Urothelium cell line (cell line): Measurements from ENCODE around the gene CSF3R.
A peak's percentile ranks its signal among the peaks of the same experiment; 100 is the strongest.
"Not testable (repeated sequence)": the region's sequence is repeated elsewhere in the genome, so short reads cannot be mapped to it uniquely, and the experiment has no call there.

Experiments used
- DNase-seq: peaks from one replicate; pipeline ENCODE4 v3.0.0; 2011; ENCODE audit warnings: low spot score, mixed read lengths
- FAIRE-seq: peaks from 2 replicates; lab custom pipeline; 2011; peaks lifted over from hg19 to GRCh38; lab: Jason Lieb, UNC

Gene CSF3R

DNA sequence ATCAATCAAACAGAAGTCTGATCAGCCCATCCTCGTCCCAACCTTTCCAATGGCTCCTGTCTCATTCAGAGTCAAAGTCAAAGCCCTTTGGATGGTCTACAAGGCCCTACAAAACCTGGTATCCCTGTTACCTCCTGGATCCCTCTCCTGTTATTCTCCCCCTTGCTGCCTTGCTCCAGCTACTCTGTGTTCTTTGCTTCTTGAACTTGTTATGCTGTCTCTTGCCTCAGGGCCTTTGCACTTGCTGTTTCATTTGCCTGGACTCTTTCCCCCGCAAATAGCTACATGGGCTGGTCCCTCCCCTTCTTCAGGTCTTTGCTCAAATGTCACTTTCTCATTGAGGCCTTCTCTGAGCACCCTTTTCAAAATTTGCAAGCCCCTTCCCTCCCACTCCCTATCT is 1.4 kb upstream of the CSF3R start:
- no peak for FAIRE-seq
- DNase-seq: no peak

DNA sequence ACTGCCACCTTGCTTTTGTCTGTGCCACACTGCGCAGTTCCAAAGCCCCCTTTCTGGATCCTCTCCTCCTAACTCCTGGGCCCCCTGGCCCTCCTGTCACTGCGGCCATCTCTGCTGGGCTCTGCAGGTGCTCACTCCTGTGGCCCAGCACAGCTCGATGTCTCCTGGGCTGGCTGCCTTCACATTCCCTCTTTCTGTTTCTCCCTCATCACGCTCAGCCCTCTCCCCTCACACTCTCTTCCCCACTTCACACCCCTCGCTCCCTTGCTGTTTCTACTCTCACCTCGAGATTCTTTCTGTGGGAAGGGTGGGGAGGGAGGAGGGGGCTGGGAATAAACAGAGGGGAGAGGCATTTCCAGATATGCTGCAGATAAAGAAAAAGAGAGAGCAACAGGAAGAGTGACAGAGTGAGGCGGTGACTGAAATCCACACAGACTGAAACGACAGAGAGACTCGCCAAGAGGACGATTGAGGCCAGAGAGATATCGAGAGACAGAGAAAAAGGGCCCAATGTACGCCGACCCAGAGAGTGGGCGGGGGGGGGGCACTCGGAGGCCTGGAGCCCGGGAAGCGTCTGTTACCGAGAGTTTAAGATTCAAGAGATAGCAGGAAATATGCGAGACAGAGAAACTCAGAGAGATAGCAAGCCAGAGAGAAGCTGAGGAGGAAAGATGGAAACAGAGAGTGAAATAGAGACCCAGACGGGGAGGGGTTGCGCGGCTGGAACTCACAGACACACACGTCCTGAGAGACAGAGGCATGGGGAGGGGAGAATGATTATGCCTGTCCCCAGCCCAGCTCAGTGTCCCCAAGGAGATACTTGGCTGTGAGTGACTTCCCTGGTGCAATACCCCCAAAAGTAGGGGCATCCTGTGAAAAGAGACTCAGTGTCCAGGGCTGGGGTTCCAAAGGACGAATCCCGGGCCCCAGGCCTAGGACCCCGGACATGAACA is 666 bp downstream of the CSF3R start:
- FAIRE-seq (no peak), DNase-seq (no peak)

DNA sequence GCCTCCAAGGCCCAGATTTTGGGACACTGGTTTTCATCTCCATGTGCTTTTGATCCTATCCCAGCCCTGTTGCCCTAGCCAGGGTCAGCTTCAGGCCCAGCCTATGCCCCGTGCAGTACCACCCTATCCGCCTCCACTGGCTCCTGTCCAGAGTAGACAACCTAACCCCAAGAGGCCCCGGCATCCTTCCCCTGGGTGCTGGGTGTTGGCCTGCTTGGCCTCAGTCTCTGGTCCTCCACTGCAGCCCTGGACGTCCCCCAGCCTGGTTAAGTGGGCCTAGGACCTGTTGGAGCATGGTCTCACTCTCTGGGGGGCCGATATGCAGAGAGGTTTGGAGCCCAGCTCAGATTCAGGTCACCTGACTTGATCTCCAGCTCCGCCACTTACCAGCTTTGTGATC is 1.6 kb downstream of the CSF3R start:
- FAIRE-seq: no peak
- no peak for DNase-seq

DNA sequence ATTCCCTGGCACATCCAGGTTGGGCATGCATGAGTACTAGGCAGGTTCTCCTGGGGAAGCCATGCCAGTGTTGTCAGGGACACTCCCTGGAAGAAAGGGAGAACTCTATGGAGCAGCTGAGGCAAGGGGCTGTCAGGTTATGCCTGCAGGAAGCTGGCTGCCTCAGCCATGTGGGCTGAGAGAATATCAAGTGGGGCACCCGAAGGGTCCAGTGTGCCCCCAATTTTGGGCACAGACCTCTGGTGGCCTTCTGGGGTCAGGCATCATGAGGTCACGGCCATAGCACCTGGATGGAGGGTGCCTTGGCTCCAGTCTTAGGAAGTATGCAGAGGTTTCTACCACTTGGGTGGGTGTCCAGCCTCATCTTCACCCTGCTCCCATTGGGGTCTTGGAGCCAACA is 2.6 kb downstream of the CSF3R start:
- FAIRE-seq: no peak
- no peak for DNase-seq

DNA sequence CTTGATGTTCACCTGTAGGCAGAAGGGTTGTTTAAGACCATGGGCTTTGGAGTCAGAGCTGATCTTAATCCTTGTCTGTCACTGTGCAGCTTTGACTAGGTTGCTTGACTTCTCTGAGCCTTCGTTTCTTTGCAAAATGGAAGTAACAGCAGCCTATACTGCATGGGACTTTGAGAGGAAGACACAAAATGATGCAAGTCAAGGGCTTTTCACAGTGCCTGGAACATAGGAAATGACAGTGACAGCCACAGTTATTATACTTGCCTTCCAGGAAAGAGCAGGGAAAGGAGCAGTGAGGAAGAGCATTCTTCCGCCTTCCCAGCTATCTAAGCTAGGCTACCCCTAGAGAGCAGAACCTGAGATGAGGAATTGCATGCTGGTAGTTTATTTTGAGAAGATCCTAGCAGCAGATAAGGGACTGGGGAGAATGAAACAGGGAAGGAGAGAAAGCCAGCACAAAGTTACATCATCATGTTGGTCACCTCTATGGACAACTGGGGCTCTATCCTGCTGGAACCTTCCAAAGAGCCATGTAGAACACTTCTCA is 3.1 kb downstream of the CSF3R start:
- FAIRE-seq: no peak

DNA sequence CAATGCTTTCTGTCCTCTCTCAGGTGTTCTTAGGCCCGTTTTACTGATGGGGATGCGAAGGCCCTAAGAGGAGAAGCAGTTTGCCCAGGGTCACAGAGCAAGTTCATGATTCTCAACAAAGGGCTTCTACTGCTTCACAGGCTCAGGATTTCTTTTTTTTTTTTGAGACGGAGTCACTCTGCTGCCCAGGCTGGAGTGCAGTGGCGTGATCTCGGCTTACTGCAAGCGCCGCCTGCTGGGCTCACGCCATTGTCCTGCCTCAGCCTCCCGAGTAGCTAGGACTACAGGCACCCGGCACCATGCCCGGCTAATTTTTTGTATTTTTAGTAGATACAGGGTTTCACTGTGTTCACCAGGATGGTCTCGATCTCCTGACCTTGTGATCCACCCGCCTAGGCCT is 5.1 kb downstream of the CSF3R start:
- DNase-seq, FAIRE-seq: not testable (repeated sequence)

More for the DNA sequence above, 3.1 kb downstream of the CSF3R start:
- DNase-seq: no peak

DNA sequence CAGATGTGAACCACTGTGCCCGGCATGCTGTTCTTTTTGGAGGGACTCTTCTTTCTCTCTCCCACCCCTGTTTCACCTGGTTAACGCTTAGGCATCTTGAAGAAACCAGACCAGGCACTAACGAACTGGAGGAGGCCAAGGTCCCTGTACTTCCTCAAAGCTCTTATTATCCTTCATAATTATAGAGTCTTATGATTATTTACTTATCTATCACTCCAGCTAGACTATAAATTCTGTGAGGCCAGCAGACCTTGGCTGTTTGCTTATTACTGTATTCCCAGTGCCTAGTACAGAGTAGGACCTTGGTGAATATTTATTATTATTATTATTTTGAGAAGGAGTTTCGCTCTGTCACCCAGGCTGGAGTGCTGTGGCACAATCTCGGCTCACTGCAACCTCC is 5.8 kb downstream of the CSF3R start:
- no peak for DNase-seq
- no peak for FAIRE-seq

DNA sequence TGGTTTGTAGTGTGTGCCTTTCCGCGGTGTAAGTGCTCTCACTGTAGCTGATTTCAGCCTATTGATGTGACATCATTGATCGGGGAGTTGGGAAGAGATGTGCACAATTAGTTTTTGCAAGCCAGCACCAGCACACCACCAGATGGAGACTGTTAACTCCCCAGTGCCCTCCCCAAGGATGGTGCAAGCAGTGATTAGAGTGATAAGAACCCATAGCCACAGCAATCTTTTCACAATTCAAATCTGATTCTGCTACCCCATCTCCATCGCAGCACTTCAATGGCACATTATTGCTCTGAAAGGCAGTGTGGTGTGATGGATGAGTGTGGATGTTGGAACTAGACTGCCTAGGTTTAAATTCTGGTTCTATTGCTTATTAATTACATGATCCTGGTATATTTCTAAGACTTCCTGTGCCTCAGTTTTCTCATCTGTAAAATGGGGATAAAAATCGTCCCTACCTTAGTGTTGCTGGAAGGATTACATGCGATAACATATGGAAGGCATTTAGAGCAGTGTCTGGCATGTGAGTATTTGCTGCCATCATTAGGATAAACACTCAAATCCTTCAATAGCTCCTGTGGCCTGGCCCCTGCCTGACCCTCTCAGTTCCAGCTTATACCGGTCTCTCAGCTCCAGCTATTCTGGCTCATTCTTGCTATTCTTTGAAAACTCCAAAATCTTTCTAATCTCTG is 6.7 kb downstream of the CSF3R start:
- DNase-seq (no peak), FAIRE-seq (no peak)

DNA sequence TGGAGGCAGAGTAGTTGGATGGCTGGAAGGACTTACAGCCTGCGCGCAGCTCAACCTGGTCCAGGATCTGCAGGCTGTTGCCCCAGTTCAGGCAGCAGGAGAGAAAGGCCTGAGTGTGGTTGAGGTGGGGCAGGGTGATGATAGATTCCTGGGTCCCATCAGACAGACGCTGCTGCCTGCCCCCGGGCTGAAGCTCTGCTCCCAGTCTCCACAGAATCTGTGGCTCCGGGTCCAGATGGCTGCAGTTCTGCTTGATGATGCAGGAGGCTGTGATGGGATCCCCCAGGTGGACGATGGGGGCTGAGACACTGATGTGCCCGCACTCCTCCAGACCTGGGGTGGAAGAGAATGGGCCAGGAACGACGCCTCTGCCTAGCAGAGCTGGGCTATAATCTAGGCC is 7.4 kb downstream of the CSF3R start:
- DNase-seq (no peak), FAIRE-seq (no peak)

DNA sequence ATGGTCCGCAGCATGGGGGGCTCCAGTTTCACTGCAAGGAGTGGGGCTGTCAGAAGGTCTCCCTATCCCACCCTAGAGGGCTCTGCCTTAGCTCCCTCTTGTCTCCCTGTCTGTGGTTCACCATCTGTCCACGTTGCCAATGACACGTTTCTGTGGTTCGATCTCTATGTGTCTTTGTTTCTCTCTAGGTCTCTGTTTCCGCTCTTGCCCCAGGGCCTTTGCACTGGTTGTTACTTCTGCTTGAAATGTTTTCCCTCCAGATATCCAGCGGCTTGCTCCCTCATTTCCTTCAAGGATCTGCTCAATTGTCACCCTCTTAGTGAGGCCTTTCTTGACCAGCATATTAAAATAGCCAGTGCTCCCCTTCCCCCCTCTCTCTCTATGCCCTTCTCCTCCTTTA is 10.1 kb downstream of the CSF3R start:
- FAIRE-seq (no peak), DNase-seq (no peak)

DNA sequence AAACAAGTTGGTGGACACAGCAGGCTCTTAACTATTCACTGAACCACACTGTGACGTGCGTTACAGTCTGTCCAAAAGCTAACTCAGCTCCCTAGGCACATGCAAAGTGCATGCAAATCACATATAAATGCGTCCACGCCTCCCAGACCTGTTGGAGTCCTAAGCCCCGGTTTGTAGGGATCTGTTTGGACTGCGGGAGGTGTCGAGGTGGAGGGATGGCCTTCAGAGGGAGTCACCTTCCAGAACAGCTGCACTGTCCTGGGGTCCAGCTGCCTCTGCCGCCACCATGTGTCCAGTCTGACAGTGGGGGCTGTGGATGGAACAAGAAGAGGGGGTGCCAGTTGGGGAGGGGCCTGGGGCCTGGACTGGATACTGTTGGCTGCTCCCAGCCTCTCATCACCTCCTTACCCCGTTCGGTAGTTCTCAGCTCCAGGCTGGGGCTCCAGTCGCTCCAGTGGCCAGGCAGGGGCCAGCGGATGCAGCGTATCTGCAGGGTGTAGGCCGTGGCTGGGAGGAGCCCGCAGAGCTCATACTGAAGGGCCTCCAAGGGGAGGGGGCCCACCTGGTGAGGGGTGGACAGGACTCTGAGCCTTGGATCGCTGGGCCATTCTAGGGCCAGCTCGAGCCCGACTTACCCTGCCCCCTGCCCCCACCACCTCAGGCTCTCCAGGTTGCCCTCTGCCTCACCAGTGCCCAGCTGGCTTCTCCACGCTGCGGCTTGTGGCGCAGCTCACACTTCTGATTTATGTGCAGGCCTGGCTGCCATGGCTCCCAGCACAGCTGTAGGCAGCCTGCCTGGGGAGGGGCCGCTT is 10.7 kb downstream of the CSF3R start:
- no peak for DNase-seq
- no peak for FAIRE-seq

DNA sequence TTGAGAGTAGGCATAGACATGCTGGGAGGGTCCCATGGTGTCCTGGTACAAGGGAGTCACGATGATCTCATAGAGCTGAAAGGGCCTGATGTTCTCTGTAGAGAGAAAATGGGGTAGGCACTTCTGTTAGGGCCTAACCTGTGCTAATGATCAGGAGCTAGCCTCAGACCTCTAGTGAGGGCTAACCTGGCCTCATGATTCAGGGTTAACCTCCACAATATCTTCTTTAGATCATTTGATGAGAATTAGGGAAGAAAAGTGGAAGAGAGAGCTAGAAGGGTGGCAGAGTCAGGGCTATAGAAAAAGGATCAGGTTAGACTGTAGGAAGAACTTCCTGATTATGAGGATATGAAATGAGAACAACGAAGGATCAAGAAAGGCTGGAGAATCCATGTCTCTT is 13.6 kb downstream of the CSF3R start:
- no peak for FAIRE-seq
- DNase-seq: no peak

DNA sequence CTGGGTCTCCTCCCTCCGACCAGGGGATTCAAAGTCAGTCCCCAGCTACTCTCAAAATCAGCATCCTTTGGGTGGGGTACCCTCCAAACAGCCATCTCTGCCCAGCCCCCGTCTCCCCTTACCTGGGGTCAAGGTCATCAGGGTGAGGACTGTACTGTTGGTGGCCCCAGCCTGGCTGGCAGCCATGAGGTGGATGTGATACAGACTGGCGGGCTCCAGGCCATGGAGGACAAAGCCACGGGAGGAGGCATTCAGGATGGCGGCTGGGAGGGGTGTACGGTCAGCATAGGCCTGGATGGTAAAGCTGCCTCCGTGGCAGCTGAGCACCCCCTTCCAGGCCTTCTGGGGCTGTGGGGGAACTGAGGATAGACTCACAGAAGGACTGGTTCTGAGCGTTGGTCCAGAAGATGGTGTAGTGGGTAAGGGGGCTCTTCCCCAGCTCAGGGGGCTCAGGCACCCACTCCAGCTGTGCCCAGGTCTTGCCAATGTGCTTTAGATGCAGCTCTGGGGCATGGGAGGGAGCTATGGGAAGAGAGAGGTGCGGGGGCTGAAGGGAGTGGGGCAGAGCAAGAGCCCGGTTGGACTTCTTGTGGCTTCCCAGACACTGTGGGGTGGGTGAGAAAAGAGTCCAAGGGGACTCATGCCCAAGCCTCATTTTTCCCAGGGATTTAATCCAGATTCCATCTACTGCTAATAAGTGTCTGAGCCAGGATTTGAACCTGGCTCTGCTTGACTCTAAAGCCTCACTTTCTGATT is 14.8 kb downstream of the CSF3R start:
- FAIRE-seq (no peak), DNase-seq (no peak)

DNA sequence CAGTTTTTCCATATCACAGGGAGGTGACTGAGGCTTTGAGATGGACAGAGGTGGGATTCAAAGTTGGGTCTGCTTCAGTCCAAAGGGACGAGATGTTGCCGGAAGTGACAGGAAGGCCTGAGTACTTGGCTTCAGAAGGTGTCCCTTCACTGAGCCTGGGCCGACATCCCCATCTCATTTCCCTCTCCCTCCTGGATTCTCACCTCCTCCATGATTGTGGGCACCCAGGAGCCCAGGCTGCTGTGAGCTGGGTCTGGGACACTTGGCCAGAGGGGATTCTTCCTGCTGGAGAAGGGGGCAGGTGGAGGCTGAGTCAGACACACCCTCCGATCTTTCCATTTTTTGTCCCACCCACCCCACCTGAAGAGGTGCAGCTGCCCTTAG is 15.7 kb downstream of the CSF3R start:
- FAIRE-seq (no peak), DNase-seq (no peak)

DNA sequence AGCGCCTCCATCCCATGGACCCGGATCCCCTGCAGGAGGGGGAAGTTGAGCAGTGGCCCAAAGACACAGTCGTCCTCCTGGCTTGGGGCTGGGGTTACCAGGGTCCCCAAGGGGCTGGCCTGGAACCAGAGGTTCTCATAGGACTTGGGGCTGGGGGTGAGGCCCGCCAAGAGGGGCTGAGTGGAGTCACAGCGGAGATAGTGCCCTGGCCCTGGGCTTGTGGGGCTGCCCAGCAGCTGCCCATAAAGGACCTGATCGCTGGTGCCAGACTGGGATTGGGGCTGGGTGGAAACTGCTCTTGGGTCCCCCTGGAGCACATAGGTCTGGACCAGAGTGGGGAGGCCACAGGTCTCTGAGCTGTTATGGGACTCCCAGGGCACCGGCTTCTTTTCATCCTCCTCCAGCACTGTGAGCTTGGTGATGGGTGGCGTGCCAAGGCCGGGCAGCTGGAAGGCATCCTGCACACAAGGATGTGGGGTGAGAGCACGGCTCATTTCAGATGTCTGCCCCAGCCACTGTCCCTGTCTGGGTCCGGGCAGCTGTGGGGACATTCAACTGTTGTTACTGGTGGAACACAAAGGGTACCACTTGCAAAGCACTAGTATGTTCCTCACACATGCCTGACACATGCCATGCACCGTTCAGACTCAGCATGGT is 16.2 kb downstream of the CSF3R start:
- FAIRE-seq: no peak
- no peak for DNase-seq

DNA sequence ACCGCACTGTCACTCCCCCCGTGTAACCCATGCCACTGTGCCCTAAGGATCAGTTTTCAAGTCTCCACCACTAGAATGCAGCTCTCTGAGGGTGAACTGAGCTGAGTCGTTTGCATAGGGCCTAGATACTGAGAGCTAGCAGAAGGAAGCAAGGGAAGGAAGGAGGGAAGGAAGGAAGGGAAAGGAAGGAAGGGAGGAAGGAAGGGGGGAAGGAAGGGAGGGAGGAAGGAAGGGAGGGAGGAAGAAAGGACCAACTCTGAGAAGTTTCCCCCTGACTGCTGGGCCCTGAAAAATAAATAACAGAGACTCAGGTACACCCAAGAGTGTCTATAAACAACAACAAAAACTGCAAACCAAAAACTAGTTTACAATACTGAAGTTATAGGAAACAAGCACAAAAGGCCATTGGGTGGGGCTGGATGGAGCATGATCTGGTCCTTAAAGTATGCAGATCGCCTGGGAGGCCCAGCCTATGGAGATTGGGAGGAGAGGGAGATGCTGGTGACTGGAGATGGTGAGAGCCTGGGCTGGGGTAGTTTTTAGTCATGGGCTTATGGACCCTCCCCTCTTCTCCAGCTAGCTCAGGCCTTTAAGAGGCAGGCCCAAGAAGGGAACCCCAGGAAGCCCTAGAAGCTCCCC is 16.9 kb downstream of the CSF3R start:
- no peak for FAIRE-seq

DNA sequence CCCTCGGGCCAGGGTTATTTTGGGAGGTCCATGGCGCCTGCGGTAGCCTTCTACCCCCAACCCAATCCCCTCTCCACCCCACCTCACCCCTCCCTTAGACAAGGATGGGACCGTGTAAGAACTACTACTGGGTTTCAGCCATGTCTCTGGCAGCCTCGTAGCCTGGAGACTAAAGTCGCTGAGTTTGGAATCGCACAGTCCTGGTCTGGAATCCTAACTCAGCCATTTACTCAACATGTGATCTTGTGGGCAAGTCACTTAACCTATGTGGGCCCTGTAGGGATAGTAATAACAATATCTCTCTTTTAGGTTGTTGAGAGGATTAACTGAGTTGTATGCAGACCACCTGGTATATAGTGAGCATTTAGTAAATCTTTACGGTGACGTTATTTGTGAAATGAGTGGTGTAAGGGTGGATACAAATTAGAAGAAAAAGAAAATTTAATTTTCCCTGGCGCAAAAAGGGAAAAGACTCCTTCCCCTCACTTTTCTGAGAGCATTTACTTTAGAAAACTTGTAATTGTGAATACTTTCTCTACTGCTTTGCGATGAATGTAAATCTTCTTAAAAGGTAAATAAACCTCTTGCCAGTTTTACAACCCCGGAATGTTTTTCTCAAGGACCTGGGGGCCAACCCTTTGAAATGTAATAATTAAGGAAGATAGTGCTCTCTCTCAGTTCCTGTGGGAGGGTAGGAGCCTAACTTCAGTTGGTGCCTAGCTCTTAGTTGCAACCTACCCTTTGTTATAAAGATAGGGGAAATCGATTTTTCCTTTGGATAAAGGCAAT is 17.9 kb downstream of the CSF3R start:
- DNase-seq (no peak), FAIRE-seq (no peak)

More for the DNA sequence above, 16.9 kb downstream of the CSF3R start:
- DNase-seq: no peak

DNA sequence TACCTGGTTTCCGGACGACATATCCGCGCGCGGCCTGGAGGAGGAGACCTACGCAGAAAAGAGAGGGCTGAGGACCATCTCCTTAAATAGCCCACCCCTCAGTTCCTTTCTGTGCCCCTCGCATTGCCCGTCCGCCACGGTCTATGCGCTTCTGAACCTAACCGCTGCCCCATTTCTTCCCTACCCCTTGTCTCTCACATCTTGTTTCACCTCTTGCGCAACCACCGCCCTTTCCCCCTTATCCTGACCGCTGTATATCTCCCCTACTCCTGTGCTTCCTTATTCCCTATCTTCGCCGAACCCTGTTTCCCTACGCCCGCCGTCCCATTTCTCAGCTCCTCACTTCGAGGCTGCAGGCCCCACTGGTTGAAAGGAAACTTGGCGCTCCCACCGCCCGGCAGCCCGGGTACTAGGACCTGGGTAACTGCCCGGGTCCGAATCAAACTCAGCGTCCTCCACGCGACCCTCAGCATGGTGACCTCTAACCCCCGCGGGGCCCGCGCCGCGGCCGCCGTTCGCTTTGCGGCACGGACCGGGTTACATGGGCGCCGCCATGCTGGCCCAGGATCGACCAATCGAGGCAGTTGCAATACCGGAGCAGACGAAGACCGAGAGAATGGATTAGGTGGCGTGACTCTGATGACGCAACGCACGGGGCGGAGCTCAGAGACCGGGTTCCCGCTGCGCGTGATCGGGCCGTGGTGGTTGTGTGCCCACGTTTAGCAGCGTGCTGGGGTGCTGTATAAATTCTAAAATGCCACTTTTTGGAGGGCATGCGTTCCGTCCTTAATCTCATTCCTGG is 18.7 kb downstream of the CSF3R start, which contains the start of gene MRPS15:
MRPS15 (minus strand) TSS at position 582 of the 802 bp plus-strand sequence; CDS start at position 473, 109 bp downstream.
- peak; percentile 82 for FAIRE-seq
- peak; percentile 96 for DNase-seq
